Activated CD8-positive, alpha-beta memory T cell treated with anti-CD3 and anti-CD28 coated beads for 1 hour (primary cell): Measurements from ENCODE around the gene ORMDL2.
"Not testable (repeated sequence)": the region's sequence is repeated elsewhere in the genome, so short reads cannot be mapped to it uniquely, and the experiment has no call there.

Experiments used
- DNase-seq, 2 donors: peaks; one replicate each; pipeline ENCODE4 v3.0.0-alpha.2; 2020; ENCODE audit warnings: low read depth in 1 of 2; ENCODE audit errors: extremely low read depth in 1 of 2

The ORMDL2 gene

DNA sequence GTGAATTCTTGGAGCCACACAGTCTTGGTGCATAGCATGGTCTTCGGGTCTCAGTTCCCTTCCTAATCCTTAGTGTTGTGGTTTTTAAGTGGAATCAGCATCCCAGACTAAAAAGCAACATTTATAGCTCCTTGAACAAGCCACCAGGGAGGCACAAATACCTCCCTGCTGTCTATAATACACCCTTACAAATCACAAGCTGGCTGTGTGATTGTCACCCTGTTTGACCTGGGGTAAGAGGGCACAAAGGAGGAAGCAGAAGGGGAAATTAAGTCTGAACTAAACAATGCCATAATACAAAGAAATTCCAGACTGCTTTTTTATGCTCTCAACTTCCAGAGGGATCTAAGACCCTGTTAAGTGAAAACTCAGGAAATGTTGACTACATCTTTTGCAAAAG lies 32.6 kb downstream of the ORMDL2 start:
- DNase-seq, result no peak

DNA sequence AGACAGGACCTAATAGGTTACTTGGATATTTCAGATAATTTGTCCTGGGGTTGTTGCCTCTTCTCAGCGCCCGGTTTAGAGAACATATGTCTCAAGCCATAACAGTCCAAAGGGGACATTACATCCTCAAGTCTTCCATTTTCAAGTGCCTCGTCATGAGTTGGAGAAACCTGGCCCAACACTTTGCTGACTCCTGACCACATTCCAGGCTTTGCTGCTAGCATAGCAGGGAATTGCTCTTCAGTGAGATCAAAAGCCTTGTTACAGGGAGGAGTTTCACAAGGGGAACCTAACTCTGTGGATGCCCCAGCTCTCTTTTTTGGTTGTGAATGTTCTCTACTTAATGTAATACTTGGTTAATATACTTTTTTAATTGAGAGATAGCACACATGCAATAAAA lies 33.1 kb downstream of the ORMDL2 start:
- DNase-seq, result no peak

DNA sequence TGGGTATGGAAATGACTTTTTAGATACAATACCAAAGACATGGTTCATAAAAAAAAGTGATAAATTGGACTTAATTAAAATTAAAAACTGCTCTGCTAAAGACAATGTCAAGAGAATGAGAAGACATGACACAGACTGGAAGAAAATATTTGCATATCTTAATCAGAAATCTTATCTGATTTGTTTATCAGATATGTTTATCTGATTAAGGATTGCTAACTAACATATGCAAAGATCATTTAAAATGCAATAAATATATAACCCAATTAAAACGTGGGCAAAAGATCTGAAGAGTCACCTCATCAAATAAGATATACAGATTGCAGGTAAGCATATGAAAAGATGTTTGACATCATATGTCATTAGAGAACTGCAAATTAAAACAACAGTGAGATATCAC lies 34.9 kb downstream of the ORMDL2 start:
- DNase-seq, result no peak

DNA sequence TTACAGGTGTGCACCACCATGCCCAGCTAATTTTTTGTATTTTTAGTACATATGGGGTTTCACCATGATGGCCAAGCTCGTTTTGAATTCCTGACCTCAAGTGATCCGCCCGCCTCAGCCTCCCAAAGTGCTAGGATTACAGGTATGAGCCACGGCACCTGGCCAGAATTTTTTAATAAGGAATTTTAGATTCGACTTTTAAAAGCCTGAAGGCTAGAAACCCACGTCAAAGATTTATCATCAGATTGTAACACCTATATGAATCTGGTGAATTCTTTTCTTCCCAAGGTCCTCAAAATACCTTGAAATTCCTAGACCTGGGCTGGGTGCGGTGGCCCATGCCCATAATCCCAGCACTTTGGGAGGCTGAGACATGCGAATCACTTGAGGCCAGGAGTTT lies 43.6 kb downstream of the ORMDL2 start:
- no peak for DNase-seq

DNA sequence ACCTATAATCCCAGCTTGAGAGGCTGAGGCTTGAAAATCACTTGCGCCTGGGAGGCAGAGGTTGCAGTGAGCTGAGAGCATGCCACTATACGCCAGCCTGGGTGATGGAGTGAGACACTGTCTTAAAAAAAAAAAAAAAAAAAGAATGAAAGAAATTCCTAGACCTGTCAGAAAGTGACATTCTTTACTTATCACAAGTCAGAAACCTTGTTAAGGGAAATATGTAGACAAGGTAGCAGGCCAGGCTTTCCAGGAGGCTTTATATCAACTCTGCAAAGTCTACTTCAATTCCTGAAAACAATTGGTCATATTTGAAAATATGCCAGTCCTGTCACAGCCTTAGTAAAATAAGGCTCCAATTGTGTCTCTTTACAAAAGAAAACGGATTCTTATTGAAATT lies 44.0 kb downstream of the ORMDL2 start:
- DNase-seq, result no peak

DNA sequence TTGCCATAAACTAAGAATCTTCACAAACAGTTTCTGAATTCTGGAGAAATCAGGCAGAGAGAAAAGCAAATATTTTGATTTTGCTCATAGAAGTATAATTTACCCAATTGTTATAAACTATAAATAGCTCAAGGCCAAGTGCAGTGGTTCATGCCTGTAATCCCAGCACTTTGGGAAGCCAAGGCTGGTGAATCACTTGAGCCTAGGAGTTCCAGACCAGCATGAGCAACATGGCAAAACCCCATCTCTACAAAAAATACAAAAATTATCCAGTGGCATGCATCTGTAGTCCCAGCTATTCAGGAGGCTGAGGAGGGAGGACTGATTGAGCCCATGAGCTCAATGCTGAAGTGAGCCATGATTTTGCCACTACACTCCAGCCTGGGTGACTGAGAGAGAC lies 44.4 kb downstream of the ORMDL2 start:
- DNase-seq, result no peak

DNA sequence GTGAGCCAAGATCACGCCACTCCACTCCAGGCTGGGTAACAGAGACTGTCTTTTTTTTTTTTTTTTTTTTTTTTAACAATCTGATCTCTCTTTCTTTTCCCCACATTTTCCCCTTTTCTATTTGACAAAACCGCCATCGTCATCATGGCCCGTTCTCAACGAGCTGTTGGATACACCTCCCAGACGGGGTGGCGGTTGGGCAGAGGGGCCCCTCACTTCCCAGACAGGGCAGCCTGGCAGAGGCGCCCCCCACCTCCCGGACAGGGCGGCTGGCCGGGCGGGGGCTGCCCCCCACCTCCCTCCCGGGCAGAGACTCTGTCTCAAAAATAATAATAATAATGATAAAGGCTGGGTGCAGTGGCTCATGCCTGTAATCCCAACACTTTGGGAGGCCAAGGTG lies 45.1 kb downstream of the ORMDL2 start:
- DNase-seq, result not testable (repeated sequence)

DNA sequence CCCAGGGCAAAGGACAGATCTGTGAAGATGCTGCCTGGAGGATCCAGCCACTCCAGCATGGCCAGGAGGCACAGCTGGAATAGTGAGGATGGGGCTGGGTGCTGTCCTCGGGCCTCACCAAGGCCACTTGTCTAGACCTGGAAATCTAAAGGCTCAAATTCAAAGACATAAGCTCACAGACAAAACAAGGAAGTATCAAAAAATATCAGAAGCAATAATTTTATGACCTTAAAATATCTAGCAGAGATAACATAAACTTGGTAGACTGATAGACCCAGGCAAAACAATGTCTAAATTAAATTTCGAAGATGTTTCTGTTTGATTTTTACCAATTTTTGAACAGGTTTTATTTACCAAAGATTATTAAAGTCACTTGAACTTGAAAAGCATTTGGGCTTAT lies 47.5 kb downstream of the ORMDL2 start:
- DNase-seq, result no peak

DNA sequence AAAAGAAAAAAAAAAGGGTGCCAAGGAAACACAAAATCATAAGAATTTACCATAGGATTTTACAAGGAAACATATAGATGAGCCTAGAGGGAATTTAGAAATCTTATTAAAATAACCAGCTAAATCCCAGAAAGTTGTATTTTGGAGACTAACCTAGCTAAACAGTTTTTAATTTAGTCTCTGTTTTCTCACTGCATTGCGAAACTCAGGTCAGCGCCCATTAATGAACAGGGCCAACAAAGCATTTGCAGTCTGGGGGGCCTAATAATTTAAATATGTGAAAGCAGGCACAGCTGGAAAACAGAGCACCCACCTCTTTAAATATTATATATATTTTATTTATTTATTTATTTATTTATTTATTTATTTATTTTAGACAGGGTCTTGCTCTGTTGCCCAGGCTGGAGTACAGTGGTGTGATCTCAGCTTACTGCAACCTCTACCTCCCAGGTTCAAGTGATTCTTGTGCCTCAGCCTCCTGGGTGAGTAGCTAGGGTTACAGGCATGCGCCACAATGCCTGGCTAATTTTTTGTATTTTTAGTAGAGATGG lies 48.7 kb downstream of the ORMDL2 start:
- not testable (repeated sequence) for DNase-seq
